Kidney capillary endothelial cell (primary cell): ENCODE measurements around the gene TRIM40.

Experiments
- DNase-seq: peaks from one replicate; pipeline ENCODE4 v3.0.0-alpha.2; 2018; ENCODE audit warnings: low spot score

The TRIM40 gene

GRCh38 chr6:30149858-30150550 is 14.1 kb downstream of the TRIM40 start:
- no peak for DNase-seq

GRCh38 chr6:30150671-30151395 is 14.9 kb downstream of the TRIM40 start:
- DNase-seq: no peak

GRCh38 chr6:30151580-30151979 is 15.6 kb downstream of the TRIM40 start:
- DNase-seq: no peak

- no peak for DNase-seq
Measured at GRCh38 chr6:30152016-30152673, 16.2 kb downstream of the TRIM40 start.

- no peak for DNase-seq
Measured at GRCh38 chr6:30152910-30153610, 17.1 kb downstream of the TRIM40 start.

GRCh38 chr6:30154061-30154460 is 18.1 kb downstream of the TRIM40 start:
- DNase-seq: no peak

- DNase-seq: no peak
Measured at GRCh38 chr6:30154709-30155519, 19.0 kb downstream of the TRIM40 start.

- no peak for DNase-seq
Measured at GRCh38 chr6:30155520-30156261, 19.8 kb downstream of the TRIM40 start.

- DNase-seq: peak; percentile 64
Measured at GRCh38 chr6:30156262-30156599, 20.3 kb downstream of the TRIM40 start.

- no peak for DNase-seq
Measured at GRCh38 chr6:30156774-30157173, 20.8 kb downstream of the TRIM40 start.

- DNase-seq: no peak
Measured at GRCh38 chr6:30157581-30157980, 21.6 kb downstream of the TRIM40 start.

- DNase-seq: no peak
Measured at GRCh38 chr6:30157999-30158398, 22.1 kb downstream of the TRIM40 start.

- no peak for DNase-seq
Measured at GRCh38 chr6:30158475-30159040, 22.6 kb downstream of the TRIM40 start.

- no peak for DNase-seq
Measured at GRCh38 chr6:30160008-30160784, 24.3 kb downstream of the TRIM40 start.

GRCh38 chr6:30160785-30161531 is 25.0 kb downstream of the TRIM40 start, which contains the start of gene TRIM10:
Gene TRIM10, minus strand, starts transcription at chr6:30161211. Its CDS starts 353 bp downstream, at chr6:30160858.
- DNase-seq: no peak

GRCh38 chr6:30162265-30163089 is 26.5 kb downstream of the TRIM40 start:
- DNase-seq: no peak

GRCh38 chr6:30163090-30163917 is 27.4 kb downstream of the TRIM40 start, which contains the start of gene TRIM15:
Gene TRIM15, plus strand, starts transcription at chr6:30163546. Its CDS starts 139 bp downstream, at chr6:30163685.
- DNase-seq: no peak
